Activated CD4-positive, alpha-beta memory T cell treated with anti-CD3 and anti-CD28 coated beads for 36 hours (primary cell): Measurements from ENCODE around the gene PCDH9. TPM values are rescaled to one million over a fixed set of nuclear protein-coding genes. Genes with fewer than 3 reads are reported as not detected.

ENCODE experiments used
- CTCF ChIA-PET: fragments of 350-600 bp; sonication (Branson Sonifier 250); formaldehyde crosslinking; loops from one replicate; lab custom pipeline; 2021; ENCODE audit warnings: antibody characterized with exemption, inconsistent platforms; lab: Charles Lee
- POLR2A ChIA-PET: fragments of 350-600 bp; sonication (Branson Sonifier 250); formaldehyde crosslinking; loops from one replicate; lab custom pipeline; 2021; ENCODE audit warnings: antibody characterized with exemption; lab: Charles Lee
- DNase-seq: peaks from one replicate; pipeline ENCODE4 v3.0.0-alpha.2; 2020
- H3K27ac Mint-ChIP-seq: one replicate; pipeline ENCODE4 v1.8.0; 2021; ENCODE audit warnings: mixed read lengths
- H3K27me3 Mint-ChIP-seq: one replicate; pipeline ENCODE4 v1.8.0; 2021; ENCODE audit warnings: mixed read lengths
- H3K36me3 Mint-ChIP-seq: one replicate; pipeline ENCODE4 v1.8.0; 2021; ENCODE audit warnings: mixed read lengths
- H3K4me1 Mint-ChIP-seq: one replicate; pipeline ENCODE4 v1.8.0; 2021; ENCODE audit warnings: low read depth, mixed read lengths
- H3K4me3 Mint-ChIP-seq: one replicate; pipeline ENCODE4 v1.8.0; 2021; ENCODE audit warnings: mild to moderate bottlenecking, mixed read lengths
- H3K9me3 Mint-ChIP-seq: one replicate; pipeline ENCODE4 v1.8.0; 2021; ENCODE audit warnings: mixed read lengths
- intact Hi-C: fragments of 100-400 bp; cut with micrococcal nuclease; formaldehyde crosslinking; loops from one replicate; pipeline ENCODE4 v1.15.1; 2023
- total RNA-seq, 2 experiments: library from RNA; stranded (reverse); gene quantifications; one replicate each; pipeline ENCODE4 v1.2.3, GENCODE V29; 2021

PCDH9 gene
- total RNA-seq, 2 experiments from 2014 or later: under 0.01 to 0.02 TPM

GRCh38 chr13:66875264-66875663 lies 354.9 kb downstream of the PCDH9 start:
- Mint-ChIP-seq H3K27ac (no peak overlapping the region), H3K36me3 (no peaks in the 10 kb centered on the region), H3K27me3 (no peaks in the 10 kb centered on the region), H3K4me1 (no peaks in the 10 kb centered on the region), H3K9me3 (peaks cover 11% of the 10 kb centered on the region), H3K4me3 (no peak overlapping the region)
- ChIA-PET POLR2A (no interaction called here), CTCF (no interaction called here)
- intact Hi-C loops: no loop called here
- DNase-seq: no peak

- DNase-seq: no peak
- POLR2A ChIA-PET: no interaction called here
- H3K27me3 Mint-ChIP-seq: no peaks in the 10 kb centered on the region
These were observed 365.5 kb downstream of the PCDH9 start for GRCh38 chr13:66864627-66865026.

GRCh38 chr13:66860878-66861417 lies 369.2 kb downstream of the PCDH9 start:
- Mint-ChIP-seq H3K27ac (no peak overlapping the region), H3K9me3 (no peaks in the 10 kb centered on the region), H3K27me3 (no peaks in the 10 kb centered on the region), H3K4me1 (no peaks in the 10 kb centered on the region), H3K4me3 (no peak overlapping the region), H3K36me3 (no peaks in the 10 kb centered on the region)
- POLR2A ChIA-PET: no interaction called here
- no peak for DNase-seq
- intact Hi-C loops: no loop called here
- CTCF ChIA-PET: no interaction called here

More at GRCh38 chr13:66864627-66865026, 365.5 kb downstream of the PCDH9 start:
- H3K27ac Mint-ChIP-seq: no peak overlapping the region
- intact Hi-C loops: no loop called here
- H3K4me3 Mint-ChIP-seq: no peak overlapping the region
- H3K9me3 Mint-ChIP-seq: no peaks in the 10 kb centered on the region
- H3K36me3 Mint-ChIP-seq: no peaks in the 10 kb centered on the region
- CTCF ChIA-PET: no interaction called here
- no peaks in the 10 kb centered on the region for H3K4me1 Mint-ChIP-seq

- ChIA-PET POLR2A (no interaction called here), CTCF (no interaction called here)
- H3K27me3 Mint-ChIP-seq: no peaks in the 10 kb centered on the region
- no peaks in the 10 kb centered on the region for H3K36me3 Mint-ChIP-seq
- no peaks in the 10 kb centered on the region for H3K4me1 Mint-ChIP-seq
- intact Hi-C loops: no loop called here
- no peaks in the 10 kb centered on the region for H3K9me3 Mint-ChIP-seq
- H3K4me3 Mint-ChIP-seq: no peak overlapping the region
- DNase-seq: no peak
- no peak overlapping the region for H3K27ac Mint-ChIP-seq
These were observed 369.9 kb downstream of the PCDH9 start for GRCh38 chr13:66859934-66860877.

- Mint-ChIP-seq H3K9me3 (no peaks in the 10 kb centered on the region), H3K4me3 (no peak overlapping the region), H3K27ac (no peak overlapping the region), H3K36me3 (no peaks in the 10 kb centered on the region), H3K27me3 (no peaks in the 10 kb centered on the region), H3K4me1 (no peaks in the 10 kb centered on the region)
- no peak for DNase-seq
- POLR2A ChIA-PET: no interaction called here
- CTCF ChIA-PET: no interaction called here
- intact Hi-C loops: no loop called here
These were observed 371.1 kb downstream of the PCDH9 start for GRCh38 chr13:66859078-66859477.

GRCh38 chr13:66858163-66858562 lies 372.0 kb downstream of the PCDH9 start:
- ChIA-PET POLR2A (no interaction called here), CTCF (no interaction called here)
- Mint-ChIP-seq H3K27ac (no peak overlapping the region), H3K4me3 (no peak overlapping the region), H3K9me3 (no peaks in the 10 kb centered on the region), H3K36me3 (no peaks in the 10 kb centered on the region), H3K27me3 (no peaks in the 10 kb centered on the region), H3K4me1 (no peaks in the 10 kb centered on the region)
- no peak for DNase-seq
- intact Hi-C loops: no loop called here

- Mint-ChIP-seq H3K4me3 (no peak overlapping the region), H3K9me3 (no peaks in the 10 kb centered on the region), H3K27me3 (no peaks in the 10 kb centered on the region), H3K36me3 (no peaks in the 10 kb centered on the region), H3K27ac (no peak overlapping the region), H3K4me1 (no peaks in the 10 kb centered on the region)
- intact Hi-C loops: no loop called here
- CTCF ChIA-PET: no interaction called here
- POLR2A ChIA-PET: no interaction called here
- DNase-seq: no peak
These were observed 375.0 kb downstream of the PCDH9 start for GRCh38 chr13:66855131-66855530.

GRCh38 chr13:66853564-66853963 lies 376.6 kb downstream of the PCDH9 start:
- Mint-ChIP-seq H3K4me1 (no peaks in the 10 kb centered on the region), H3K27me3 (no peaks in the 10 kb centered on the region), H3K36me3 (no peaks in the 10 kb centered on the region), H3K9me3 (peaks cover 4% of the 10 kb centered on the region), H3K27ac (no peak overlapping the region), H3K4me3 (no peak overlapping the region)
- DNase-seq: no peak
- POLR2A ChIA-PET: no interaction called here
- CTCF ChIA-PET: no interaction called here
- intact Hi-C loops: no loop called here

GRCh38 chr13:66849706-66850105 lies 380.4 kb downstream of the PCDH9 start:
- intact Hi-C loops: no loop called here
- Mint-ChIP-seq H3K4me1 (no peaks in the 10 kb centered on the region), H3K36me3 (no peaks in the 10 kb centered on the region), H3K9me3 (peaks cover 7% of the 10 kb centered on the region), H3K27ac (no peak overlapping the region), H3K4me3 (no peak overlapping the region), H3K27me3 (no peaks in the 10 kb centered on the region)
- no peak for DNase-seq
- ChIA-PET POLR2A (no interaction called here), CTCF (no interaction called here)

GRCh38 chr13:66847541-66847940 lies 382.6 kb downstream of the PCDH9 start:
- POLR2A ChIA-PET: no interaction called here
- no peaks in the 10 kb centered on the region for H3K27me3 Mint-ChIP-seq
- no peak for DNase-seq

GRCh38 chr13:66845393-66845792 lies 384.7 kb downstream of the PCDH9 start:
- DNase-seq: no peak
- Mint-ChIP-seq H3K36me3 (no peaks in the 10 kb centered on the region), H3K4me3 (no peak overlapping the region), H3K27ac (no peak overlapping the region), H3K4me1 (no peaks in the 10 kb centered on the region), H3K9me3 (peaks cover 7% of the 10 kb centered on the region), H3K27me3 (no peaks in the 10 kb centered on the region)
- intact Hi-C loops: no loop called here
- ChIA-PET CTCF (no interaction called here), POLR2A (no interaction called here)

More at GRCh38 chr13:66847541-66847940, 382.6 kb downstream of the PCDH9 start:
- Mint-ChIP-seq H3K4me1 (no peaks in the 10 kb centered on the region), H3K36me3 (no peaks in the 10 kb centered on the region), H3K4me3 (no peak overlapping the region), H3K9me3 (peaks cover 7% of the 10 kb centered on the region), H3K27ac (no peak overlapping the region)
- CTCF ChIA-PET: no interaction called here
- intact Hi-C loops: no loop called here

- no peak for DNase-seq
- peaks cover 7% of the 10 kb centered on the region for H3K9me3 Mint-ChIP-seq
- ChIA-PET CTCF (no interaction called here), POLR2A (no interaction called here)
- no peak overlapping the region for H3K27ac Mint-ChIP-seq
- no peaks in the 10 kb centered on the region for H3K27me3 Mint-ChIP-seq
- no peaks in the 10 kb centered on the region for H3K36me3 Mint-ChIP-seq
- no peak overlapping the region for H3K4me3 Mint-ChIP-seq
- H3K4me1 Mint-ChIP-seq: no peaks in the 10 kb centered on the region
- intact Hi-C loops: no loop called here
These were observed 385.2 kb downstream of the PCDH9 start for GRCh38 chr13:66844933-66845332.

GRCh38 chr13:66842766-66843165 lies 387.4 kb downstream of the PCDH9 start:
- intact Hi-C loops: no loop called here
- Mint-ChIP-seq H3K9me3 (peaks cover 3% of the 10 kb centered on the region), H3K4me1 (no peaks in the 10 kb centered on the region), H3K36me3 (no peaks in the 10 kb centered on the region), H3K27ac (no peak overlapping the region), H3K4me3 (no peak overlapping the region), H3K27me3 (no peaks in the 10 kb centered on the region)
- no peak for DNase-seq
- ChIA-PET POLR2A (no interaction called here), CTCF (no interaction called here)
